NCI-H1436 (cell line): Measurements from ENCODE around the gene TRIM38.
"Not testable (repeated sequence)": the region's sequence is repeated elsewhere in the genome, so short reads cannot be mapped to it uniquely, and the experiment has no call there.

Experiments
- DNase-seq: peaks from one replicate; lab custom pipeline; 2025; lab: John Stamatoyannopoulos, UW

The TRIM38 gene

DNA sequence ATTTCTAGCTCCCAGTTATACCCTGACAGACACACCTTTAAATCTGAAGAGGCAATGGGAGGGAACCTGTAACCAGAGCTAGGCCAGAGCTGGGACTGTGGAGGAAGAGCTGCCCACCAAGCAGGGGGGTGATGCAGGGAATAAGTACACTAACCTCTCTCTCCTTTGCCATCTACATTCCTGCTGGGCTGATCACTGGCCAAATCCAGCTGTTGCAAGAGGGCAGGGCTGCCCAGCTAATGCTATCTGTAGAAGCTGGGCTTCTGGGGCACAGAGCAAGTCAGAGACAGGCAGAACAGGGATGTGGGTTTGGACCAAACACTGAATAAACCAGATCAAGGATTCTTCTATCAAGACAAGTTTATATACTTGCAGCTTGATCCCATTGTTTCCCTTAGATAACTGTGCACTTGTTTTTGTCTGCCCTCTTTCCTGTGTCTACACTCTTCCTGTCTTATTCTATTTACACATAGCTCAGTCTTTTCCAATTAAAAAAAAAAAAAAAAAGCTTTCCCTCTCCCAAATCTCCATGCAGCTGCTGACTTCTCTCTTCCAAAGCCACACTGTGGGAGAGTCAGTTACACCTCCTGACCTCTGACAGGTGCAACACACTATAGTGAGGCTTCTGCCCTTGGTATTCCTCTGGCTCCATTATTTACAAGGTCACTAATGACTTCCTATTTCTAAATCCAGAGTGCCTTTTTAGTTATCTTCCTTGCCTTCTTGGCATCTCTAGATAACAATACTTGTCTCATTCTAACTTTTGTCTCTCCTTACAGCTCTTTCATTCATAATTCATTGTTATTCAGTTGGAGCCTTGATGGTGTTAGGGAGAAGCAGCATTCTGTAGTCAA, 43.7 kb downstream of the TRIM38 start:
- no peak for DNase-seq

- not testable (repeated sequence) for DNase-seq
Observed at GRCh38 chr6:26006940-26007305, 44.3 kb downstream of the TRIM38 start.

DNA sequence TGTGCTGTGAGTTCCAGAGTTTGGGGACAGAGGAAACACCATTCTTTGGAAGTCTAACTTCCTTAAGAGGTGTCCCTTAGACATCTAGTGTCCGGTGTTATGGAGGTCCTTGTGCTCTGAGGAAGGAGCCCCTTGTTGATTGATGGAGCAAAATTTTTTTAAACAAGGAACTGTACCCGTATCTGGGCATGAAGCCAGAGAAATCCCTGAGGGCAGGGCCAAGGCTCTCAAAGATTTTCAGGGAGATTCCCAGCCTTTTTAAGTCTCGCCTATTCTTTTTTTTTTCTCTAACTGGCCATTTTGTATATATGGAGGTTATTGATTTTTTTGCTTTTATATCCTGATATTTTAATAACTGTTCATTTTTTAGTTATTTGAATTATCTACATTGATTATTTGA, 45.9 kb downstream of the TRIM38 start:
- no peak for DNase-seq

- DNase-seq: no peak
Observed at GRCh38 chr6:26009817-26010216, 47.2 kb downstream of the TRIM38 start.

DNA sequence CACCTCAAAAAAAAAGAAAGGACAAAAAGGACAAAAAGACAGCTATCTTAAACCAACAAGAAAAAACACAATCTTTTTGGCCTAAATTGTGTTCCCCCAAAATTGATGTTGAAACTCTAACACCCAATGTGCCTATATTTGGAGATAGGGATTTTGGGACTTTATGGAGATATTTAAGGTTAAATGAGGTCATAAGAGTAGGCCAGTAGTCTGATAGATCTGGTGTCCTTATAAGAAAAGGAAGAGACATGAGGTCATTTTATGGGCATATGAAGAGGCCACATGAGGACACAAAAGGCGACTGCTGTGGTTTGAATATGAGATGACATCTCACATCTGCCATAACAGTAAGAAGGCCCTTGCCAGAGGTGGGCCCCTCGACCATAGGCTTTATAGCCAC, 49.5 kb downstream of the TRIM38 start:
- DNase-seq: no peak

GRCh38 chr6:26014386-26014785, 51.8 kb downstream of the TRIM38 start:
- not testable (repeated sequence) for DNase-seq

GRCh38 chr6:26016245-26016962, 53.8 kb downstream of the TRIM38 start:
- no peak for DNase-seq

DNA sequence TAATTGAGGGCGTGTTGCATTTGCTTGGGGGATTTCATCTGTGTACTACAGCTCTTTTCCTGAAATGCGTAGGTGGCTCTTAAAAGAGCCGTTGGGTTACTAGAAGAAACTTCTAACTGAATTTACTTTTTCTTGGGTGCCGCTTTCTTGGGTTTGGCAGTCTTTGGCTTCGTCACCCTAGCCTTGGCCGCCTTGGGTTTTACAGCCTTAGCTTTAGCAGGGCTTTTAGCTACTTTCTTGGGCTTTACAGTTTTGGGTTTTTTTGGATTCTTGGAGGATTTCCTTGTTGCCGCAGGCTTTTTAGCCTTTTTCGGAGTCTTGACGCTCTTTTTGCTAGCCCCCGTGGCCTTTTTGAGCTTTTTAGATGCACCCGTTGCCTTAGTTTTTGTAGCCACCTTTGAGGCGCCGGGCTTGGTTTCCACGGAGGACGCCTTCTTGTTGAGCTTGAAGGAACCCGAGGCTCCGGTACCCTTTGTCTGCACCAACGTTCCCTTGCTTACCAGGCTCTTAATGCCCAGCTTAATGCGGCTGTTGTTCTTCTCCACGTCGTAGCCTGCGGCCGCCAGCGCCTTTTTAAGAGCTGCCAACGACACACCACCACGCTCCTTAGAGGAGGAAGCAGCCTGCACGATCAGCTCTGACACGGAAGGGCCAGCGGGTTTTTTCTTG, 54.5 kb downstream of the TRIM38 start:
- no peak for DNase-seq

DNA sequence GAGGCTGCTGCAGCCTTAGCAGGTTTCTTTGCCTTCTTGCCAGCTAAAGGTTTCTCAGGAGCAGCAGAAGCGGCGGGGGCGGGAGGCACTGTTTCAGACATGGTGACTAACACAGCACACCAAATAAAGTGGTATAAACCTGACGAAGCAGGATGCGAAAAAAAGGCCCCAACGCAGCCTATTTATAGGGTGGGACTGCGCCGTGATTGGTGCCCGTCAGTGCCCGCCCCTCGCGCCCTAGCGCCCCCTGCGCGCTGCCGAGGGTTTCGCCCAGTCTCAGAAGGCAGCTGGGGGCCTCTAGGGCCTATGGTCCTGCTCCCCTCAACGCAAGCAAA, 55.0 kb downstream of the TRIM38 start:
- DNase-seq: no peak

- DNase-seq: no peak
Observed at GRCh38 chr6:26019261-26019830, 56.7 kb downstream of the TRIM38 start.

- DNase-seq: no peak
Observed at GRCh38 chr6:26019967-26020328, 57.3 kb downstream of the TRIM38 start.

DNA sequence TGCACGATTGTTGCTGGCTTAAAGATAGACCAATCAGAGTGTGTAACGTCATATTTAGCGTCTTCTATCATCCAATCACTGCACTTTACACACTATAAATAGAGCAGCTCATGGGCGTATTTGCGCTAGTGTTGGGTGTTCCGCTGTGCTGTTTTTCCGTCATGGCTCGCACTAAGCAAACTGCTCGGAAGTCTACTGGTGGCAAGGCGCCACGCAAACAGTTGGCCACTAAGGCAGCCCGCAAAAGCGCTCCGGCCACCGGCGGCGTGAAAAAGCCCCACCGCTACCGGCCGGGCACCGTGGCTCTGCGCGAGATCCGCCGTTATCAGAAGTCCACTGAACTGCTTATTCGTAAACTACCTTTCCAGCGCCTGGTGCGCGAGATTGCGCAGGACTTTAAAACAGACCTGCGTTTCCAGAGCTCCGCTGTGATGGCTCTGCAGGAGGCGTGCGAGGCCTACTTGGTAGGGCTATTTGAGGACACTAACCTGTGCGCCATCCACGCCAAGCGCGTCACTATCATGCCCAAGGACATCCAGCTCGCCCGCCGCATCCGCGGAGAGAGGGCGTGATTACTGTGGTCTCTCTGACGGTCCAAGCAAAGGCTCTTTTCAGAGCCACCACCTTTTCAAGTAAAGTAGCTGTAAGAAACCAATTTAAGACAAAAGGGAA, 57.9 kb downstream of the TRIM38 start:
- peak; percentile 87 for DNase-seq

DNA sequence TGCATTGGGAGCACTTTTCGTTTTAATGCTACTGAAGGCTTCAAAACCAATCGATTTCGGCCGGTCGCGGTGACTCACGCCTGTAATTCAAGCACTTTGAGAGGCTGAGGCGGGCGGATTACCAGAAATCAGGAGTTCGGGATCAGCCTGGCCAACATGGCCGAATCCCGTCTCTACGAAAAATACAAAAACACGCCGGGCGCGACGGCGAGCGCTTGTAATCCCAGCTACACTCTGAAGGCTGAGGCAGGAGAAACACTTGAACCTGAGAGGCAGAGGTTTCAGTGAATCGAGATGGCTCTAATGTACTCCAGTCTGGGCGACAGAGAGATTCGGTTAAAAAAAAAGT, 58.4 kb downstream of the TRIM38 start:
- no peak for DNase-seq

DNA sequence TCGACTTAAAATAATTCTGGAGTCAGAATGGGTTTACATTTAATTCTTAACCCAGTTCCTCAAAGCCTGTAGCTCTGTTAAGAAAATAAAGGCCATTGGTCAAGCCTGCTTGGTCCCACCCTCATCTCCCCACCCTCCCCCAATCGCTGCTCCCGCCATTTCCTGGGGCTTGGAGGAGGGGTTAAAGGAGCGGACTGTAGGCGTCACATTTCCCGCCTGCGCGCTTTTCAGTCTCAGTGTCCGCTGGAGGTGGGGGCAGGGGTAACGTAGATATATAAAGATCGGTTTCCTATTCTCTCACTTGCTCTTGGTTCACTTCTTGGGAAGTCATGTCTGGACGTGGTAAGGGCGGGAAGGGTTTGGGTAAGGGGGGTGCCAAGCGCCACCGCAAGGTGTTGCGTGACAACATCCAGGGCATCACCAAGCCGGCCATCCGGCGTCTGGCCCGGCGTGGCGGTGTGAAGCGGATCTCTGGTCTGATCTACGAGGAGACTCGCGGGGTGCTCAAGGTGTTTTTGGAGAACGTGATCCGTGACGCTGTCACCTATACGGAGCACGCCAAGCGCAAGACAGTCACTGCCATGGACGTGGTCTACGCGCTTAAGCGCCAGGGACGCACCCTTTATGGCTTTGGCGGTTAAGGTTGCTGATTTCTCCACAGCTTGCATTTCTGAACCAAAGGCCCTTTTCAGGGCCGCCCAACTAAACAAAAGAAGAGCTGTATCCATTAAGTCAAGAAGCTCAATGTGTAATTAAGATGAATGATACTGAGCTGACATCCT, 58.9 kb downstream of the TRIM38 start:
- DNase-seq: peak; percentile 93

- peak; percentile 79 for DNase-seq
Observed at GRCh38 chr6:26022132-26022472, 59.5 kb downstream of the TRIM38 start.

GRCh38 chr6:26022737-26023136, 60.1 kb downstream of the TRIM38 start:
- no peak for DNase-seq

DNA sequence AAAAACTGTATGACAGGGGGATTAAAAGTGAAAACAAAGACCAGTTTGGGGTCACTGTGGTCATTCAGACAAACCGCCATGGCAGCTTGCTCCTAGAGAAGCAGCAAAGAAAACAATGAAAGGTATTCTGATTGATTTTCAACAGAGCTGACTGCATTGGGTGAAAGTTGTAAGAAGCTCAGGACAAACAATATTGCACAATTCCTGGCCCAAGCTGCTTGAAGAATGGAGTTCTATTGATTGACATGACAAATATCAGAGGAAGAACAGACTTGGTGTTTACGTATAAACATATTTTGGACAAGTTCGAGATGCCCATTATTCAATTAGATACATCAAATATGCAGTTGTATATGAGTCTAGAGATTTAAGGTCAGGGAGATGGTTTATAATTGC, 62.0 kb downstream of the TRIM38 start:
- DNase-seq: no peak

- DNase-seq: no peak
Observed at GRCh38 chr6:26025047-26025893, 62.7 kb downstream of the TRIM38 start.

- DNase-seq: peak; percentile 93
Observed at GRCh38 chr6:26025894-26026832, 63.6 kb downstream of the TRIM38 start.
